ENCODE results near the gene PTPRJ. TPM values are rescaled to one million over a fixed set of nuclear protein-coding genes. Genes with fewer than 3 reads are reported as not detected.

The PTPRJ gene
- total RNA-seq, 1 donor from 2014 or later = 34.9 TPM

DNA sequence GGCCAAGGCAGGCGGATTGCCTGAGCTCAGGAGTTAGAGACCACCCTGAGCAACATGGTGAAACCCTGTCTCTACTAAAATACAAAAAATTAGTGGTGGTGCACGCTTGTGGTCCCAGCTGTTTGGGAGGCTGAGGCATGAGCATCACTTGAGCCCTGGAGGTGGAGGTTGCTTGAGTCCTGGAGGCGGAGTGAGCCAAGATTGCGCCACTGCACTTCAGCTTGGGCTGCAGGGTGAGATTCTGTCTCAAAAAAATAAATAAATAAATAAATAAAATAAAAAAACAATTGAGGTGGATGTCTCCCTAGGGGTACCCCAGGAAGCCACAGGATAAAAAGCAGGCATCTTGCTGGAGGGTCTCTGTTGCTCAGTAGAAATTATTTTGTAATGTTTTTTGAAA is 14.1 kb downstream of the PTPRJ start:
- H3K27ac ChIP-seq = no peak overlapping the region
- intact Hi-C loops (cut with DNase I) = no loop called here
- ATAC-seq = no peak
- TF ChIP-seq CTCF (IDR thresholded peaks at IDR 0.05) = no peak
- H3K27me3 ChIP-seq = no peaks in the 10 kb centered on the region
- no peak for DNase-seq
- H3K9me3 ChIP-seq = no peaks in the 10 kb centered on the region
- H3K4me3 ChIP-seq = no peak overlapping the region
- peaks cover 26% of the 10 kb centered on the region for H3K4me1 ChIP-seq
- no peaks in the 10 kb centered on the region for H3K36me3 ChIP-seq

GRCh38 chr11:47995360-47995769 is 15.0 kb downstream of the PTPRJ start:
- intact Hi-C loops (cut with DNase I) = no loop called here
- no peak for TF ChIP-seq CTCF (IDR thresholded peaks at IDR 0.05)
- H3K36me3 ChIP-seq = no peaks in the 10 kb centered on the region
- no peaks in the 10 kb centered on the region for H3K27me3 ChIP-seq
- no peak for ATAC-seq
- no peak for DNase-seq
- no peak overlapping the region for H3K4me3 ChIP-seq
- peaks cover 22% of the 10 kb centered on the region for H3K4me1 ChIP-seq
- H3K27ac ChIP-seq = no peak overlapping the region
- no peaks in the 10 kb centered on the region for H3K9me3 ChIP-seq

- TF ChIP-seq CTCF (IDR thresholded peaks at IDR 0.05) = no peak
These were observed 17.0 kb downstream of the PTPRJ start for GRCh38 chr11:47997063-47998053.

DNA sequence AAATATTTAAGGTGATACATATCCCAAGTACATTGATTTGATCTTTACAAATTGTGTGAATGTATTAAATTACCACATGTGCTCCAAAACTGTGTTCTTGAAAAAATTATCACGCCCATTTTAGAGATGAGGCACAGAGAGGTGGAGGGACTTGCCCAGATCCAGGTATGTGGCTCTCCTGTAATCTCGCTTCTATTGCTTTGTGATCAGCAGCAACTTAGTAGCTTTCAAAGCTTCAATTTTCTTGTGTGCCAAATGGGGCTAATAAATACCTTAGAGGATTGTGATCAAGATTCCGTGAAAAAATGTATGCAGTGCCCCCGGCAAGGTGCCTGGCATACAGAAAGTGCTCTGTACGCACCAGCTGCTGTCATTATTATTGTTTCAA is 18.0 kb downstream of the PTPRJ start:
- Histone ChIP-seq H3K27me3 (no peaks in the 10 kb centered on the region), H3K27ac (no peak overlapping the region), H3K36me3 (no peaks in the 10 kb centered on the region), H3K4me1 (peaks cover 16% of the 10 kb centered on the region), H3K4me3 (no peak overlapping the region), H3K9me3 (no peaks in the 10 kb centered on the region)
- ATAC-seq (no peak), DNase-seq (no peak)
- TF ChIP-seq CTCF (IDR thresholded peaks at IDR 0.05) = no peak
- intact Hi-C loops (cut with DNase I) = no loop called here

More at GRCh38 chr11:47997063-47998053, 17.0 kb downstream of the PTPRJ start:
- Histone ChIP-seq H3K27ac (no peak overlapping the region), H3K4me1 (peaks cover 16% of the 10 kb centered on the region), H3K4me3 (no peak overlapping the region), H3K27me3 (no peaks in the 10 kb centered on the region), H3K36me3 (no peaks in the 10 kb centered on the region), H3K9me3 (no peaks in the 10 kb centered on the region)
- intact Hi-C loops (cut with DNase I) = no loop called here
- ATAC-seq = no peak
- DNase-seq = no peak

DNA sequence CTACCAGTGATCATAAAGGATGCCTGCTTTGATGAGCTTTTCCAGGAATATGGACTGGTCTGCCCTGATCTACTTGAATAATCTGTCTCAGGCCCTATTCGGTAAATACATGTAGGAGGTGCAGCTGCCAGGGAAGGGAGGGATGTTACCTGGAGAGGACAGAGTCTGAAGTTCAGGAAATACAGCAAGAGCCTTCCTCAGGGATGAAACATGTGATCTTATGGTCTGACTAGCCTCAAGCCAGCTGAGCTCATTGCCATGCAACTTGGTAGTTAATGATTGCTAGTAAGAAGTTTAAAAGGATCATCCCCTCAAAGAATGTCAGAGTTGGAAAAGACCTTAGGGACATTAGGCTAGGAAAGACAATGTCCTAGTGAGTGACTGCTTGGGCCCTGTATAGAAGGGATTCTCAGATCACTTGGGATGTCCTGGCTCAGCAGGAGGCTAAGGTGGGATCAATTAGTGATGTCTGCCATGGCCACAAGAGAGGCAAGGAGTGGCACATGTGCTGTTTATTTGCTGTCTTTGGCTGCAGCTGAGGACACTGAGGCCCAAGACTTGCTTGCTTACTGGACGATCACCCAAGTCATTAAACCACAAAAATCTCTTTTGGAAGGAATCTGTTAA is 18.5 kb downstream of the PTPRJ start:
- no peak overlapping the region for H3K27ac ChIP-seq
- ATAC-seq = no peak
- intact Hi-C loops (cut with DNase I) = no loop called here

More for the DNA sequence above, 18.5 kb downstream of the PTPRJ start:
- H3K36me3 ChIP-seq = no peaks in the 10 kb centered on the region
- no peaks in the 10 kb centered on the region for H3K27me3 ChIP-seq
- DNase-seq = no peak
- H3K4me3 ChIP-seq = no peak overlapping the region
- peaks cover 16% of the 10 kb centered on the region for H3K4me1 ChIP-seq
- H3K9me3 ChIP-seq = no peaks in the 10 kb centered on the region
- TF ChIP-seq CTCF (IDR thresholded peaks at IDR 0.05) = no peak
